ENCODE measurements around the gene SIGLEC5.

DNA sequence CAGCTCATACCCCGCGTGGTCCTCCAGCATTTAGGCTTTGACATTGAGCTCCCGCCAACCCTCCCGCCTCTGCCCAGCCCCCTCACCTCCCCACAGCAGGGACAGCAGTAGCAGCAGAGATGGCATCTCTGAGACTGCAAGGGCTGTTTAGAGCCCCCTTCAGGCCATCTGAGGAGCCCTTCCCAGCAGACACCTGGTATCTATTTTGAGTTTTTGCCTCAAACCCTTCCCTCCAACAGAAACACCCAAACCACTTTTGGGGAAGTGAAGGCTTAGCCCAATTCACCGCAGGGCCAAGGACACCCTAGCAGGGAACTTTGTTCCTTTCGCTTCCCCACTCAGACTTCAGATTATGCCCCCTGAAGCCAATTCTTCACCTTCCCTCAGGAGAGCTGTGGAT is 65.4 kb downstream of the SIGLEC5 start:
- TF ChIP-seq, protein P1, sequence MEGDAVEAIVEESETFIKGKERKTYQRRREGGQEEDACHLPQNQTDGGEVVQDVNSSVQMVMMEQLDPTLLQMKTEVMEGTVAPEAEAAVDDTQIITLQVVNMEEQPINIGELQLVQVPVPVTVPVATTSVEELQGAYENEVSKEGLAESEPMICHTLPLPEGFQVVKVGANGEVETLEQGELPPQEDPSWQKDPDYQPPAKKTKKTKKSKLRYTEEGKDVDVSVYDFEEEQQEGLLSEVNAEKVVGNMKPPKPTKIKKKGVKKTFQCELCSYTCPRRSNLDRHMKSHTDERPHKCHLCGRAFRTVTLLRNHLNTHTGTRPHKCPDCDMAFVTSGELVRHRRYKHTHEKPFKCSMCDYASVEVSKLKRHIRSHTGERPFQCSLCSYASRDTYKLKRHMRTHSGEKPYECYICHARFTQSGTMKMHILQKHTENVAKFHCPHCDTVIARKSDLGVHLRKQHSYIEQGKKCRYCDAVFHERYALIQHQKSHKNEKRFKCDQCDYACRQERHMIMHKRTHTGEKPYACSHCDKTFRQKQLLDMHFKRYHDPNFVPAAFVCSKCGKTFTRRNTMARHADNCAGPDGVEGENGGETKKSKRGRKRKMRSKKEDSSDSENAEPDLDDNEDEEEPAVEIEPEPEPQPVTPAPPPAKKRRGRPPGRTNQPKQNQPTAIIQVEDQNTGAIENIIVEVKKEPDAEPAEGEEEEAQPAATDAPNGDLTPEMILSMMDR (conservative IDR thresholded peaks at IDR 0.05), result no peak
- TF ChIP-seq EZH2 (IDR thresholded peaks at IDR 0.05; ENCODE audit: low read depth), result no peak
